HuH-7 (cell line): ENCODE results near the gene DBX1.
A peak's percentile ranks its signal among the peaks of the same experiment; 100 is the strongest.
"Not testable (repeated sequence)": the region's sequence is repeated elsewhere in the genome, so short reads cannot be mapped to it uniquely, and the experiment has no call there.

Experiments used
- DNase-seq: peaks from one replicate; pipeline ENCODE4 v3.0.0; 2011; ENCODE audit warnings: low spot score

The DBX1 gene

DNA sequence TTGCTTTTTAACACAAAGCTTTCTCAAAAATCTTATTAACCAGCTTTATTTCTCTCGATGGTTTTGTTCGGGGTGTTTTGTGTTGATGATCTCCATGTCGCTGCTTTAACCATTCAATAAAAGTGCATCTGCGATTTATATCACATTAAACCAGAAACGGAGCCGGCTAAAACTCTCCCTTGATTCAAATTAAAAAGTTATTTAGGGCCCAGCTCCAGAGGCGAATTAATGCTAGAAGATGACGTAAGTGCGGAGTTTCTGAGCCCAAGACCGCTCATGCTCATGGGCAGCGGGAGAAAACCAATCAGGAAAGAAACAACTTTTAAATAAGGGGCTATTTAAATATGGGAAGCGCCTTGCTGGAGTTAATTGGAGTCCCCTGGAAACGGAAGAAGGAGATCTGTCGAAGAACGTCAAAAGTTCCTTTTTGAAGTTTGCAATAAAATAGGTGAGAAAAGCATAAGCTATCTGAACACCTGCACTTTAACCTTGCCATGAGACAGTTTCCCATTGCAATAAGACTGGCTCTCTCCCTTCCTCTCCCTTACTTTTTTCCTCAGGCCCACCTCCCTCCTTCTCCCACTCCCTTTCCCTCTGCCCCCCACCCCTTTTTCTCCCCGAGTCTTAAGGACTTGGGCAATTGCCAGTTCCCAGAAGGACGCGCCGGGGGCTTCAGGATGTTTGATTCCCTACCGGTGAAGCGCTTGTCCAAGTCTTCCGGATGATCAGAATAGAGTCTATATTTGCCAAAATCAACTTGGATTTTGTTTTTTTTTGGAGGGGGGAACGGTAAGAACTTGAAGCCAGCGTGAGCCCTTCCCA, 1.9 kb upstream of the DBX1 start:
- no peak for DNase-seq

DNA sequence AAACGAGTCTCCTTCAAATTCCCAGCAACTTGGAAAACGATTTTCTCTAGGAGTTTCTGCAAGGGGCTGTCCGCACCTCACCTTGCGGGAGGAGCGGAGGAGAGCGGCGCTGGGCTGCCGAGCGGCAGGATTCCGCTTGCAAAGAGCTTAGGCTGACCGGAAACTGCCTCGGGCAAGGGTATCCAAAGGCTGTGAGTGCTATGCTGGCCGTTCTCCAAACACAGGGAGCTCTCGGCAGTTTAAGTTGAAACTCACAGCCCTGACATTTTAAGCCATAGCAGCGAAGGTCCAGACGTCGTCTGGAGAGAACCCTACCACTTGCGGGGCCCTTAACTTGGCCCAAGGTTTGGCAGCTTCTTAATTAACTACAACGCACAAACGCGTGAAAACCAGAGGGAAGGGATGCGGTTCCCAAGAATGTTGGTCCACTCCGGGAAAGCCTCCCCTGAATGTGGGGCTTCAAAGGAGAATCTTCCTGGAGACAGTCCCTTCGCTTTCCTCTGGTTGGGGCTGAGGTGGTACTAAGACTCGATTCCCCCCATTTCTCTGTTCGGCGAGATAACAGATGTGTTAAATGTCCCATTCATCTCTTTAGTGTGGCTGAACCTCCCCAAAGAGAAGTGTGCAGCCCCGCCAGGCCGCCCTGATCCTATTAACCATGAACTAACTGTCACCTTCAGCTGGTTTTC, 1.1 kb upstream of the DBX1 start:
- no peak for DNase-seq

DNA sequence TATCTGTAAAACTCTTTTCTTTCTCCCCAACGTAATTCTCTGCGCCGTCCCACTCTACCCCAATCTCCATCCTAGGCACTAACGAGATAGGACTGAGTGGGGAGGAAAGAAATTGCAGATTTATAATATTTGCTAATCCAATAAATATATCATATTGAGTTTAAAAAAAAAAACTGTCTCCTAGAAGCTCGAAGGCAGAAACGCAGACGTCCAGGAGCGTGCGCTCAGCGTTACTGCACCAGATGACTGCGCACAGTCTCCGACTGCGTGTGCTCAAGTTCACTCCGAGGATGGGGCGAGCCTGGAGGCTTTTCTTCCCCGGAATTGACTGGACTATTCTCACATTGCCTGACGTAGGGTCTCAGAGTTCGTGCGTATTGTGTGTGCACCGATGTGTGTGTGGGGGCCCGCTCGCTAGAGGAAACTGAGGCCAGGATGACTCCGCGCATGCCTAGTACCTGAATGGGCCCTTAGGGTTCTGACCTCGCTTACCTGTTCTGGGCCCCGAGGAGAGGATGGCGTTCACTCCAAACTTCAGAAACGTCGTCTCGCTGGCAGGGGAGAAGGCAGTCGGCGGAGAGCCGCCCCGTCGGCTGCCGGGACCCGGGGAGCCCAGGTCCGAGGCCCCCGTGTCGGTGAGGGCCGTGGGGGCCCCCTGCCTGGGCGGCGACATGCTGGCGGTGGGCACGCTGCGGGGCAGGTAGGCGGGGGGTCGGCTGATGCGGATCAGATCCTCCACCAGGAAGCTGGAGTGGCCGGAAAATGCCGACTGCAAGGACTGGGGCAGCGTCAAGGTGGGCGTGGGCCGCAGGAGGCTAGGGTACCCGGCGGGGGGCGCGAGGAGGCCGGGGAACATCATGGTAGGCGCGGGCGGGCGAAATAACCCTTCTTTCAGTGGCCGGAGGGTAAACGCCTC, 551 bp downstream of the DBX1 start:
- no peak for DNase-seq

DNA sequence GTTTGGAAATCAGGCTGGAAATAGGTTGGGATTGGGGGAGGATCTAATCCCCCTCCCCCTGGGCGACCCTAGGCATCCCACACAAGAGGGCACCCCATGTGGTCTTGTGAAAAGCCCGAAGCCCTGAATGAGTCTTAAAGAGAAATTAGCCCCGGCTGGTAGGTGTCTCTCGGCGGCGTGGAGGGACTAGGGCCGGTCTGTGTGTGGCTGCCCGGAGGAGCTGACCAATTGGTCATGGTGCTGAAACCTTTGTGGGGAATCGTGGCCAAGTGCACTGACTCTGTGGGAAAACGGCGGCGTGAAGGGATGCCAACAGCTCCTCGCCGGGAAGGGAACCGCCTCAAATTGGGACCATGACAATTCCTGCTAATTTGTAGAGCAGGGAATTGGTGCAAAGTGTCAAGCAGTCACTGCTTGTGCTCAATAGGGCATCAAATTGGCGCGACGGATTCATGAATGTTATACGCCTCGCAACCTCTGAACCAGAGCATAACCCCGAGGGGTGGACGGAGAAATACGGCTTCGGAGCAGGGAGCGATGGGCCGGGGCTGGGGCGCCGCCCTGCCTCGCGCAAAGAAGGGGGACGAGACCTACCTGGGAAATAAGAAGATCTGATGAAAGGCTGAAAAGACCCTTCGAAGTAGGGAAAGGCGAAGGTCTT, 1.5 kb downstream of the DBX1 start:
- DNase-seq: peak; percentile 64

DNA sequence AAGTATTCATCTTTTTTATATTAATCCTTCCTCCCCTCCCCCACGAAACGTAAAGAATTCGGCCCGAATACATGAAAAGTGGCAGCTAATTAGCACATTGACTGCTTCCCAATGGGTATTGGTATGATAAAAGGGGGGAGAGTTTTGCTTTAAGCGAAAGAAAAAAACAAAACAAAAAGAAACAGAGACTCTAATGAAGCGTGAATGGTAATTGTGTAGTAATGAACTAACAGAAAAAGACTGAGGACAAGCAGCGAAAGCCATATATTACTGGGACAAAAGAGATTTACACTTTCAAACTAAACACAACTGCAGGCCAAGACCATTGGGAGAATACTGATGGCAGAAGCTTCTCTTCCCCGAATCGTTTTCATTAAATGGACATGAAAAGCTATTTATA, 2.5 kb downstream of the DBX1 start:
- DNase-seq: no peak

DNA sequence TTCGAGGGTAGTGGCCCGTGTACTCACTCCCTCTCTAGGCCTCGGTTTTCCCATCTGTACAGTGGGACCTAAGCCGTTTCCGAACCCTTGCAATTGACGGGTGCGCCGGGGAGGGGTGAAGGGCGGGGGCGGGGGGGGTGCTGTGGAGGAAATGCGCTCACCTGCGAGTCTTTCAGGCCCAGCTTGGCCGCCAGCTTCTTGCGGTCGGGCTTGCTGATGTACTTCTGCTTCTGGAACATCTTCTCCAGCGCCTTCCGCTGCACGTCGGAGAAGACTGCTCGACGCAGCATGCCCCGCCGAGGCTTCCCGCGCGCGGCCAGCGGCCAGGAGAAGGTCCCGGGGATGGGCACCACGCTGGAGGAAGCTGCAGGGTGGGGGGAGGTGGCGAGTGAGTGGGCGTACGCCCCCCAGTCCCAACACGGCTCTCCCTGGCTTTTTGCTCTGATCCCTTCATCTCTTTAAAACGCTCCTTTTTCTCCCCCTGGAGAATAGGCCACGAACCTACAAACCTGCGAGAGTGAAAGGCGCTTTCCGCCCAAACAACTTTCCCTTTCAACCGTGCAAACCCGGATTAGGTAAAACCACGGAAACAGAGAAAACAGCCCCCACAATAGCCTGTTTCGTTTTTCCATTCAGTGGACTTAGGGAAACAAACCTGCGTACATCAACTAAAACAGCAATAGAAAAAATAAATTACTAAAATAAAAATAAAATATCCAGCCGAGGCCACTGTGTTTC, 3.2 kb downstream of the DBX1 start:
- no peak for DNase-seq

DNA sequence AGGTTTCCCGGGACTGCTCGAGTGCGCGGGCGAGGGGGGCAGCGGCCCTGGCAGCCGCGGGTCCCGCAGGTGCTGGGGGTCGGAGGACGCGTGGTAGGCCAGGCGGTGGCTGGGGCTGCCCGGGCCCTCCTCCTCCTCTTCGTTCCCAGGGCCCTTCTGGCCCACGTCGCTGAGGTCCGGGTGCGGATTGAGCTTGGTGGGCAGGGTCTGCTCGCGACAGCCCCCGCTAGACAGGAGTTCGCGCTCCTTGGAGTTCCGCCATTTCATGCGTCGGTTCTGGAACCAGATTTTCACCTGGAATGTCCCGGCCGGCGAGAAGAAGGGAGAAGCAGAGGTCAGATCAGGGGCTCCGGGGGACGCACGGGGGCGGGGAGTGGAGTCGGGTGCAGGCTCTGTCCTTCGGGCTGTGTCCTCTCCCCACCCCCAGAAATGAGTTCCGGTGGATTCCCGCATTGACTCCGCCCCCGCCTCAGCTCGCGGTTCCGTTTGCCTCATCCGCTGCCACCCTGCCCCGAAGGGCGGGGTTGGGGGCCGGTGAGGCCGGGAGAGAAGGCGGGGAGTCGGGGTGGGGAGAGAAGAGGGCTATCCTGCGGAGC, 3.9 kb downstream of the DBX1 start:
- DNase-seq: no peak

DNA sequence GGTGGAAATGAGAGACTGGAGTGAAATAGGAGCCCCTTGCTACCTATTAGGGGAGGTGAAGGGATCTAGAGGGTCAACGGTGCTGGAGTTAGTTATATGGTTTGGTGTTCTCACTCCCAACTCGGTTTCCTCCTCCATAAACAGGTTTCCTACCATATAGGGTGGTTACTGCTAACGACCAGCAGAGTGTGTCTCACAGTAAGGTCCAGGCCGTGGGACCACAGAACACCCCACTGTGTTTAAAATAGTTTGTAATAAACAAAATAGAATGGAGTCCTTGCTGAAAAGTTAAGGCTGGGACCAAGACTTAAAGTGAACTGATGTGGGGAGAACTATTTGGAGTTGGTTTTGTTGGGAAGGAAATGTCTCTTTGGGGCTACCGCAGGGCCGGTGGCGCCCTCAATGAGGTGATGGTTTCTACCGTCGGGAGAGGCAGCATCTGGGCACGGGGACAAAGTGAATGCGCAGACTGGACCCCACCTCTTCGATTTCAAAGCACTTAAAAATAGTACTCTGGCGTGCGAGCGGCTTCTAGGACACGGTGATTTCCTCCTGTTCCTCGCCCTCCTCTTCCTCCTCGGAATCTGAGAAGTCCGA, 4.5 kb downstream of the DBX1 start:
- no peak for DNase-seq

DNA sequence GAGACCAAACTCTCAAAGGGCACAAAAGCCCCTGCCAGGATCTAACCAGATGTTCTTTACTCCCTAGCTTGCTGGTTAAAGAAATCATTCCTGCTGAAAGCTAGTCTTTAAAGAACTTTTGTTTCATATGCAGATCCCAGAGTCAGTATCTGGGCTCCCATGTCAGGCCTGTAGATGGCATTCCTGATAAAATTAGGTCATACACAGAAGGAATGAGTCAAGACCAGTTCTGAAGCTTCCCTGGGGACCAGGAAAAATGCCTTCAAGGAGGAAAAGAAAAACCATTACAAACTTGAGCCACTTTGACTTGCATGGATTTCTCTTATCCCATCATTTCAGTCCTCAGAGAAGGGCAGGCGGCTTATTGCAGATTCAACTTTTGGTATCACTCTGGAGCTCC, 5.9 kb downstream of the DBX1 start:
- DNase-seq: no peak

DNA sequence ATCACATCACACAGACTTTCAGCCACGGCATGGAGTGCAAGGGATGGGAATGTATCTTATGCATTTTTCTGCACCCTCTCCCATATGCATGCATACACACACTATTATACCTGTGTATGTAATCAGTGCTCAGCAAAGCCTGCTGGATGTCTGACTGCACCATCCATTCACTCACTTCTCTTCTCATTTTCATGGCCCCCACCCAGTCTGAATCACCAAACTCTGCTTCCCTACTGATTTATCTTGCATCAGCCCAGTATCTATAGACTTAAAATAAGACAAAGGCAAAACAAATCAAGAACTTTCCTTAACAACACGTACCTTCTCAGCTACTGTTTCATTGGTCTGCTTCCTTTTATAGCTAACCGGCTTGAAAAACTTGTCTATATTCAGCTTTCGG, 21.6 kb downstream of the DBX1 start:
- DNase-seq: no peak

DNA sequence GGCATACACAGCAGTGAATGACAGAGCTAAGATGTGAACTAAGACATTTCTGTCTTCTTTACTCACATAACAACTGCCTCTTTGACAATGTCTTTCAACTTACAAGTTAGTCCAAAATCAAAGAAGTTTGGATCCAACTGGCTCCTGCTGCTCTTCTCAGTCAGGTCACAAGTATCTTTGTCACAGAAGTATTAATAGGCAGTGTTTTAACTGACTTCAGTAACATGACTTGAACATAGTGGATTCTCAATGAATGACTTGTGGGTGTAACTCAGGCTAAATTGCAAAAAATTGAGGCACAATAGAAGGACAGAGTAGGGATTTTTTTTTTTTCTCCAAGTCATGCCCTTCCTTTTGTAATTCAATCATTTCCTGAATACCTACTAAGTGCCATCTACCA, 22.6 kb downstream of the DBX1 start:
- no peak for DNase-seq

DNA sequence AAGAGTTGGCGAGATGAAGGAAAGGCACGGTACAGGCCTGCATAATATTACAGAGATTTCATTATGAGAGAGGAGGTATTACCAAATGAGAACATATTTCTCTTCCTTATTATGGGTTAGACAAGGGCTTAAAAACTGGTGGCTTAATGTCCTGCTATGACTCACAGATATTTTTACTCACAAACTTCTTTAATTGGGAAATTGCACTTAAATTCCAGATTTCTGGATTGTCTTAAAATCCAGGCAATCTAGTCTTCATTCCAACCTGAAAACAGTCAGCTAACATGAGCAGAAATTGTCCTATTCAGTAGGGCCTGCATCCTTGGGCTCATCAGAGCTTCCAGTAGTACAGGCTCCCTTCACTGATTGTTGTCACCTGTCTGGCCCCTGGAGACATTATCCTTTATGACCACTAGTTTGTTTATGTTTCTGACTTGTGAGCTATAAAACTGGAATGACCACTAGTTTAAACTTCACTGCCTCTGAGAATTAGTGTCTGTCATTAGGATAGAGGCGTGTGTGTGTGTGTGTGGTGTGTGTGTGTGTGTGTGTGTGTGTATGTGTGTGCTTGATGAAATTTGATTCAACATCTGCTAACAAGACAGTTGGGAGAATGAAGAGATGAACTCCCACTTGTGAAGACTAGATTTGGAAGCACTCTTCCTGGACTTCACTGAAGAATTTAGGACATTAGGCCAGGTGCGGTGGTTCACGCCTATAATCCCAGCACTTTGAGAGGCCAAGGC, 25.1 kb downstream of the DBX1 start:
- DNase-seq: no peak

DNA sequence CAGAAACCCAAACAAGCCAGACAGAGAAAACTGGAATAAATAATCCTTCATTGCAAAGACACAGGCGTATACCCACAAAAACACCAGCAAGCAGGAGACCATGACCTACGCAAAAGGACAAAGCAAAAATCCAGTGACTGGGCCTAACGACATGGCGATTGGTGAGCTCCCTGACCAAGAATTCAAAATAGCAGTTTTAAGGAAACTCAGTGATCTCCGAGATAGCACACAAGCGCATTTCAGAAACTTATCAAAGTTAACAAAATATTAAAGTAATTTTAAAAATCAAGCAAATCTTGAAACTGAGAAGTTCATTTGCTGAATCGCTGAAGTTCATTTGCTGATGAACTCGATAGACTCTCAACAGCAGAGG, 27.6 kb downstream of the DBX1 start:
- no peak for DNase-seq

DNA sequence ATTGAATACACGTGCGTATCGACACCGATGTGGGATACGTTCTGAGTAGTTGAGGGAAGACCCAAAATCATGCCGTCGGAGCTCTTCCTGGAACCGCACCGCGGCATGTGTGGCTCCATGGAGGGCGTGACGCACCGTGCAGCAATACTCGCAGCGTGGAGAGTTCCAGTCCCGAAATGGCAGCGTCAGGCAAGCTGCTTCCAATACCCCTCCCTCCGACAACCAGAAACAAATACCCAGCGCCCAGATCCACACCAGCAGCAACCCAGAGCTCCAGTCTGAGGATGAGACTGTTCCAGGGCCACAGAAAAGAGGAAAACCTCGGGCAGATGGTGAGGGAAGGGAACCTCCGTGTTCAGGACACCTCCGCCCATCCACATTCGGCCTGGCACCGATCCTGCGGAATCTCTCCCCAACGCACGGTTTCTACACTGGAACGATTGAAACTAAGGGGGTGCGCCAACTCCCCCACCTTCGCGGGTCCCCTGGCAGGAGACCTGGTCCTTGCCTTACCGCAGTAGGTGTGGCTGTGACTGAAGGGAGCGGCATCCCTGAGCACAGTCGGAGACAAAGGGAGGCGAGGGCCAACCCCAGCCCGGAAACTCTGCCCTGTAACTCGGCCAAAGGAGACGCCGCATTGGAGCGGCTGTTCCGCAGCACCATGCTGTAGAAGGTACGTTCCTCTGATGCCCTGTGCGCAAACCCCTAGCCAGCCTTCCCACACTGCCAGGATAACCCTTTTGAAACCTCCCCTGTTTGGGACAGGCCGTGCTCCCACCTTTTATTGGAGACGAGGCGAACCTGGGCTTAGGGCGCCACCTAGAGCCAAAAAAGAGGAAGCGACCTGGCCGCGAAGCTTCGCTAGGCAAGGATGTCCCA, 28.2 kb downstream of the DBX1 start:
- DNase-seq: peak; percentile 49

DNA sequence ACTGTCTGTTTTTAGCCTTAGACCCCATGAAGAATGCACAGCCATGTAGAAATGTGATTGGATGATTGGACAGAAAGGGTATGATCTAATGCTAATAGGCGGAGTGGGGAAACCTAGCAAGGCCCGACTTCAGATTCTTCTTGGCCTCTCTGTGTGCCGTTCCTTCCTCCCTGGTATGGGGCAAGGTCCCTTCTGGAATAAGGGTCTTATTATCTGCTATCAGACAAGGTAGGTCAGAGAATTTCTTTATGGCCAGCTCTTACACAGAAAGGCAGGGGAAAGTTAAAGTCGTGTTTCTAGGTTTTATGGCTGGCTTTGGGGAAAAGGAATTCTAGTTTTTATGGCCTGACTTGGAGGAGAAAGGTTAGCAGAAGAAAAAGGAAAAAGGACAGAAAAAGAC, 30.6 kb downstream of the DBX1 start:
- no peak for DNase-seq

DNA sequence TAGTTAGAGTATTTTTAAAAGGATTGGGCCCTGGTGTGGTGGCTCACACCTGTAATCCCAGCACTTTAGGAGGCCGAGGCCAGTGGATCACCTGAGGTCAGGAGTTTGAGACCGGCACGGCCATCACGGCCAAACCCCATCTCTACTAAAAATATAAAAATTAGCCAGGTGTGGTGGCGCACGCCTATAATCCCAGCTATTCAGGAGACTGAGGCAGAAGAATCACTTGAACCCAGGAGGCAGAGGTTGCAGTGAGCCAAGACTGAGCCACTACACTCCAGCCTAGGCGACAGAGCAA, 31.8 kb downstream of the DBX1 start:
- not testable (repeated sequence) for DNase-seq

DNA sequence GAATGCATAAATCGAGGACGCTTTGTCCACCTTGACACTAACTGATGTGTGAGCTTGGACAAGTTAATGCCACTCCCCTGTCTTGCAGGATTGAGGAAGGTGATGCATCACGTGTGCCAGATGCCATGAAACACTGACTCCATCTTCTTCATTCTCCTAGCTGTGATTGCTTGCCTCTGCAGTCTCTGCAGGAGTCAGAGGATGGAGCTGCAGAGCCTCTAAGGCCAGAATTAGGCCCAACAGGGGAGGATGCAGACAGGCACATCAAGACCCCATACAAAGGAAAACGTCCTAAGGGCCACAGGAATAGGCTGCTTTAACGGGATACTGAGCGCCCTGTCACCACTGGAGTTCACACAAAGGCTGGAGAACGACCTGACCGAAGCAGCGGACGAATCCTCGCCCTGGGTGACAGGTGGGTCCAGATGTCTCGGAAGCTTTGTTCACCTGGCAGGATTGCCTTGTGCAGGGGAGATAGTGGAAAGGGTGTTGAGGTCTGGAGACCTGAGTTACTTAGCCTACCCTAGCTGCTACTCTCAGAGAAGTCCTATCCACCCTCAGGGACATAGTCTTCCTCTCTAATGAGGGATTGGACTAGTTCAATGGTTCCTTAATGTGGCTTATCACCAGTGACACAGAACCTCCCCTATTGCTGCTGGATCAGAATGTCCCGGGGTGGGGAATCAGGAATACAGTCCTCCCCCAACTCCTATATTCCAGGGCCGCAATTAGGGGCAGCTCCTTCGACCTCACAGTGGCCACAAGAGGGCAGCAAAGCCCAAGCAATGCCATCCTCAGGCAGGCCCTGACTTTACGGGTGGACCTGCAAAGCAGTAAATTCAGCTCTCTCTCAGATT, 32.4 kb downstream of the DBX1 start:
- peak; percentile 67 for DNase-seq

DNA sequence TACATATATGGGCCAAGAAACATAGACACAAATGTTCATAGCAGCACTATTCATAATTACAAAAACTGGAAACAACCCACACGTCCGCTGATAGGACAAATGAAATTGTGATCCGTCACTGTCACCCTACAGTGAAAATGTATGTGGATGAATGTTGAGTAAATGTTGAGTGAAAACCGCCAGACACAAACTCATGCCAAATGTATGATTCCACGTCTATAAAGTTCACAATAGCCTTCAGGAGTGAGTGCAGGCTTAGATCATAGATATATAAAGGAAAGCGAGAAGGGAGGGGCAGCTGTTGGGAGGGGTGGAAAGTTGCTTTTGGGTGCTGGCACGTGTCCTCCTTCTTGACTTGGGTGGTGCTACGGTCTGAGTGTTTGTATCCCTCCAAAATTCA, 33.6 kb downstream of the DBX1 start:
- DNase-seq: no peak
